ENCODE data around the gene PRDM13. TPM values are rescaled to one million over a fixed set of nuclear protein-coding genes. Genes with fewer than 3 reads are reported as not detected.

Gene PRDM13
- total RNA-seq, 1 experiment from 2014 or later: not detected

GRCh38 chr6:99662616-99663015, 56.0 kb downstream of the PRDM13 start:
- no peak overlapping the region for H3K4me3 ChIP-seq (ENCODE audit: low read depth in 2 of 2, low read length in 2 of 2)
- H3K27me3 ChIP-seq (ENCODE audit: control insufficient read depth, insufficient read depth, low read length): no peaks in the 10 kb centered on the region; the same call in 1 of the 2 replicates
- no peaks in the 10 kb centered on the region for H3K4me1 ChIP-seq (ENCODE audit: control insufficient read depth, insufficient read depth, low read length)
- H3K27ac ChIP-seq (ENCODE audit: low read length): no peak overlapping the region
- no peaks in the 10 kb centered on the region for H3K9me3 ChIP-seq (ENCODE audit: control insufficient read depth, insufficient read depth, low read depth, low read length)
- CTCF ChIA-PET: no interaction called here
- DNase-seq (ENCODE audit: low read depth, low spot score) (no peak), ATAC-seq (no peak)
- POLR2A ChIA-PET: no interaction called here
- H3K36me3 ChIP-seq (ENCODE audit: control insufficient read depth, insufficient read depth, low read length): no peaks in the 10 kb centered on the region
- TF ChIP-seq POLR2AphosphoS5 (IDR thresholded peaks at IDR 0.05; ENCODE audit: low read depth, low read length) (no peak), REST (IDR thresholded peaks at IDR 0.05; ENCODE audit: insufficient read depth in 1 of 2, low read depth in 2 of 2, low read length in 1 of 2) (no peak), TCF7L2 (IDR thresholded peaks at IDR 0.05; ENCODE audit: low read depth, low read length) (no peak), CTCF (IDR thresholded peaks at IDR 0.05) (no peak), SIN3A (IDR thresholded peaks at IDR 0.05; ENCODE audit: borderline replicate concordance, insufficient read depth, low read depth, low read length) (no peak)
- intact Hi-C loops (cut with micrococcal nuclease; ENCODE audit: unreplicated experiment): no loop called here
- BruUV-seq (replicated peaks): no TSS peak
- in situ Hi-C loops (cut with HindIII; ENCODE audit: low pct_unique_long_range_greater_than_20kb, low sequenced_read_pairs): no loop called here

Other genes with a start within 250 kb of the PRDM13 start
- gene COQ3, start 212.6 kb upstream of the PRDM13 start, total RNA-seq (2021; ENCODE audit: unreplicated experiment): 9.5 TPM
- gene PNISR, start 181.5 kb upstream of the PRDM13 start, total RNA-seq (2021; ENCODE audit: unreplicated experiment): 91.3 TPM
- 13.8 TPM for gene USP45, start 91.4 kb upstream of the PRDM13 start, total RNA-seq (2021; ENCODE audit: unreplicated experiment)
- 43.4 TPM for gene CCNC, start 38.2 kb upstream of the PRDM13 start, total RNA-seq (2021; ENCODE audit: unreplicated experiment)

Data from Panc1 (cell line).